Mucosa of descending colon (tissue), 3 donors: ENCODE data around the gene PACRGL. TPM values are rescaled to one million over a fixed set of nuclear protein-coding genes. Genes with fewer than 3 reads are reported as not detected.

Experiments used
- ATAC-seq: fragments of 200-7000 bp; cut with Tn5 transposase; one replicate; pipeline ENCODE4 v1.9.1; 2020; ENCODE audit warnings: mild to moderate bottlenecking, moderate library complexity
- DNase-seq, 3 donors: peaks; one replicate each; pipeline ENCODE4 v3.0.0-alpha.2; 2020
- H3K36me3 ChIP-seq: fragments of 200-600 bp; one replicate; pipeline ENCODE4 v1.8.0; 2021; ENCODE audit warnings: low read depth, mild to moderate bottlenecking
- H3K4me1 ChIP-seq: fragments of 200-600 bp; one replicate; pipeline ENCODE4 v1.8.0; 2021; ENCODE audit warnings: low read depth, mild to moderate bottlenecking
- H3K4me3 ChIP-seq: fragments of 200-600 bp; one replicate; pipeline ENCODE4 v1.8.0; 2021; ENCODE audit warnings: mild to moderate bottlenecking
- H3K9me3 ChIP-seq: fragments of 200-600 bp; one replicate; pipeline ENCODE4 v1.8.0; 2021; ENCODE audit warnings: mild to moderate bottlenecking
- CTCF ChIP-seq: fragments of 200-600 bp; IDR thresholded peaks from one replicate; pipeline ENCODE4 v1.8.0; 2022; ENCODE audit warnings: antibody characterized with exemption, mild to moderate bottlenecking
- intact Hi-C, 2 donors: fragments of 100-400 bp; cut with DNase I in 1 of 2; cut with micrococcal nuclease in 1 of 2; formaldehyde crosslinking; loops; one replicate each; pipeline versions ENCODE4 v1.11.0 to v1.11.1; 2022; cut with DNase I, micrococcal nuclease
- total RNA-seq, 3 donors: library from RNA; stranded (reverse); fragmentation: NEBNext Ultra II Directional in 2 of 3; extraction: Animal tissue kit (Norgen Biotek cat#: 25700) in 2 of 3; gene quantifications; one replicate each; pipeline versions ENCODE4 v1.2.1 to v1.2.4, GENCODE V29; 2021 to 2023
- donor health status: DM: no; HTN: no; CAD: no; lungs with moderate emphysema.
- donor health status: DM: no; HTN: no; CAD: no.
- donor health status: DM: no; HTN: yes; CAD: no.

PACRGL gene
- total RNA-seq, 3 donors from 2014 or later, result 14.1 to 24.1 (median 23.2) TPM

- no peaks in the 10 kb centered on the region for H3K9me3 ChIP-seq
- intact Hi-C loops, result loop anchor here in 1 of 2 donors (10.0 kb wide), 1 partner anchor 136 kb away; no protein-coding TSS in a partner anchor
- DNase-seq (no peak), ATAC-seq (no peak)
- H3K36me3 ChIP-seq, result no peaks in the 10 kb centered on the region
- H3K4me1 ChIP-seq, result no peaks in the 10 kb centered on the region
- no peak overlapping the region for H3K4me3 ChIP-seq
- no peak for TF ChIP-seq CTCF
These were observed 19.5 kb upstream of the PACRGL start for GRCh38 chr4:20680736-20681135.

- DNase-seq, result no peak
- intact Hi-C loops, result loop anchor here in 1 of 2 donors (10.0 kb wide), 1 partner anchor 136 kb away; no protein-coding TSS in a partner anchor
- H3K4me3 ChIP-seq, result no peak overlapping the region
- ATAC-seq, result no peak
- no peaks in the 10 kb centered on the region for H3K4me1 ChIP-seq
- no peaks in the 10 kb centered on the region for H3K9me3 ChIP-seq
- H3K36me3 ChIP-seq, result no peaks in the 10 kb centered on the region
- no peak for TF ChIP-seq CTCF
These were observed 19.0 kb upstream of the PACRGL start for GRCh38 chr4:20681271-20681670.

- no peaks in the 10 kb centered on the region for H3K4me1 ChIP-seq
- H3K4me3 ChIP-seq, result no peak overlapping the region
- no peak for TF ChIP-seq CTCF
- H3K36me3 ChIP-seq, result no peaks in the 10 kb centered on the region
- peak; percentile 19 for ATAC-seq
- no peak for DNase-seq
- intact Hi-C loops, result loop anchor here in 1 of 2 donors (10.0 kb wide), 1 partner anchor 138 kb away; no protein-coding TSS in a partner anchor
- H3K9me3 ChIP-seq, result no peaks in the 10 kb centered on the region
These were observed 17.4 kb upstream of the PACRGL start for GRCh38 chr4:20682853-20683252.

- H3K4me1 ChIP-seq, result no peaks in the 10 kb centered on the region
- DNase-seq (no peak), ATAC-seq (no peak)
- intact Hi-C loops, result loop anchor here in 1 of 2 donors (10.0 kb wide), 1 partner anchor 139 kb away; no protein-coding TSS in a partner anchor
- TF ChIP-seq CTCF, result no peak
- no peak overlapping the region for H3K4me3 ChIP-seq
- no peaks in the 10 kb centered on the region for H3K36me3 ChIP-seq
- no peaks in the 10 kb centered on the region for H3K9me3 ChIP-seq
These were observed 16.5 kb upstream of the PACRGL start for GRCh38 chr4:20683766-20684165.

GRCh38 chr4:20684852-20685763 is 15.2 kb upstream of the PACRGL start:
- DNase-seq (no peak), ATAC-seq (no peak)
- Histone ChIP-seq H3K4me1 (no peaks in the 10 kb centered on the region), H3K4me3 (no peak overlapping the region), H3K9me3 (no peaks in the 10 kb centered on the region), H3K36me3 (no peaks in the 10 kb centered on the region)
- intact Hi-C loops, result loop anchor here in 1 of 2 donors (5.0 to 10.0 kb wide), 2 partner anchors 140 to 268 kb away; no protein-coding TSS in a partner anchor
- TF ChIP-seq CTCF, result peak; percentile 44
